ENCODE results near the gene MAP6D1. TPM values are rescaled to one million over a fixed set of nuclear protein-coding genes. Genes with fewer than 3 reads are reported as not detected.

The MAP6D1 gene
- total RNA-seq, 1 experiment from 2014 or later: 3.0 TPM

- Histone ChIP-seq H3K4me1 (replicated peaks) (0 out of 2 replicates have a peak, but pooled peaks cover 6% of the 10 kb centered on the region), H3K27ac (no peak overlapping the region), H3K4me3 (no peak overlapping the region), H3K27me3 (replicated peaks) (no peaks in the 10 kb centered on the region), H3K9me3 (replicated peaks) (no peaks in the 10 kb centered on the region), H3K36me3 (peaks cover 6% of the 10 kb centered on the region; the same call in 1 of the 2 replicates)
- no peak for DNase-seq (ENCODE audit: low read depth in 1 of 2, low spot score in 2 of 2)
These were observed 7.7 kb downstream of the MAP6D1 start for GRCh38 chr3:183817639-183818038.

- no peaks in the 10 kb centered on the region for H3K27me3 ChIP-seq (replicated peaks)
- no peak overlapping the region for H3K27ac ChIP-seq
- no peak overlapping the region for H3K4me3 ChIP-seq
- no peaks in the 10 kb centered on the region for H3K9me3 ChIP-seq (replicated peaks)
- H3K36me3 ChIP-seq: peaks cover 6% of the 10 kb centered on the region; the same call in 1 of the 2 replicates
- H3K4me1 ChIP-seq (replicated peaks): 0 out of 2 replicates have a peak, but pooled peaks cover 6% of the 10 kb centered on the region
- no peak for DNase-seq (ENCODE audit: low read depth in 1 of 2, low spot score in 2 of 2)
These were observed 8.5 kb downstream of the MAP6D1 start for GRCh38 chr3:183816681-183817510.

GRCh38 chr3:183815951-183816475 is 9.4 kb downstream of the MAP6D1 start:
- Histone ChIP-seq H3K27ac (no peak overlapping the region), H3K27me3 (replicated peaks) (no peaks in the 10 kb centered on the region), H3K4me1 (replicated peaks) (0 out of 2 replicates have a peak, but pooled peaks cover 6% of the 10 kb centered on the region), H3K36me3 (peaks cover 13% of the 10 kb centered on the region; the same call in 1 of the 2 replicates), H3K4me3 (no peak overlapping the region), H3K9me3 (replicated peaks) (no peaks in the 10 kb centered on the region)
- DNase-seq (ENCODE audit: low read depth in 1 of 2, low spot score in 2 of 2): no peak

GRCh38 chr3:183815563-183815940 is 9.8 kb downstream of the MAP6D1 start:
- no peaks in the 10 kb centered on the region for H3K27me3 ChIP-seq (replicated peaks)
- no peak overlapping the region for H3K27ac ChIP-seq
- no peaks in the 10 kb centered on the region for H3K9me3 ChIP-seq (replicated peaks)
- DNase-seq (ENCODE audit: low read depth in 1 of 2, low spot score in 2 of 2): no peak
- peaks cover 17% of the 10 kb centered on the region for H3K36me3 ChIP-seq
- no peak overlapping the region for H3K4me3 ChIP-seq
- 0 out of 2 replicates have a peak, but pooled peaks cover 6% of the 10 kb centered on the region for H3K4me1 ChIP-seq (replicated peaks)

- Histone ChIP-seq H3K9me3 (replicated peaks) (no peaks in the 10 kb centered on the region), H3K27me3 (replicated peaks) (no peaks in the 10 kb centered on the region), H3K27ac (no peak overlapping the region), H3K4me3 (no peak overlapping the region), H3K4me1 (replicated peaks) (0 out of 2 replicates have a peak, but pooled peaks cover 6% of the 10 kb centered on the region), H3K36me3 (peaks cover 30% of the 10 kb centered on the region)
- no peak for DNase-seq (ENCODE audit: low read depth in 1 of 2, low spot score in 2 of 2)
These were observed 11.1 kb downstream of the MAP6D1 start for GRCh38 chr3:183814240-183814639.

- Histone ChIP-seq H3K4me3 (no peak overlapping the region), H3K9me3 (replicated peaks) (no peaks in the 10 kb centered on the region), H3K36me3 (peaks cover 44% of the 10 kb centered on the region), H3K27me3 (replicated peaks) (no peaks in the 10 kb centered on the region), H3K27ac (no peak overlapping the region), H3K4me1 (replicated peaks) (0 out of 2 replicates have a peak, but pooled peaks cover 6% of the 10 kb centered on the region)
- DNase-seq (ENCODE audit: low read depth in 1 of 2, low spot score in 2 of 2): no peak
These were observed 12.5 kb downstream of the MAP6D1 start for GRCh38 chr3:183812761-183813445.

- Histone ChIP-seq H3K9me3 (replicated peaks) (no peaks in the 10 kb centered on the region), H3K36me3 (peaks cover 53% of the 10 kb centered on the region), H3K27ac (no peak overlapping the region), H3K27me3 (replicated peaks) (no peaks in the 10 kb centered on the region), H3K4me3 (no peak overlapping the region), H3K4me1 (replicated peaks) (0 out of 2 replicates have a peak, but pooled peaks cover 6% of the 10 kb centered on the region)
- DNase-seq (ENCODE audit: low read depth in 1 of 2, low spot score in 2 of 2): no peak
These were observed 13.7 kb downstream of the MAP6D1 start for GRCh38 chr3:183811638-183812037.

- Histone ChIP-seq H3K27ac (no peak overlapping the region), H3K27me3 (replicated peaks) (no peaks in the 10 kb centered on the region), H3K9me3 (replicated peaks) (no peaks in the 10 kb centered on the region), H3K4me1 (replicated peaks) (0 out of 2 replicates have a peak, but pooled peaks cover 6% of the 10 kb centered on the region), H3K36me3 (peaks cover 53% of the 10 kb centered on the region), H3K4me3 (no peak overlapping the region)
- DNase-seq (ENCODE audit: low read depth in 1 of 2, low spot score in 2 of 2): no peak
These were observed 14.5 kb downstream of the MAP6D1 start for GRCh38 chr3:183810643-183811594.

GRCh38 chr3:183809270-183809669 is 16.1 kb downstream of the MAP6D1 start:
- no peak overlapping the region for H3K27ac ChIP-seq
- no peaks in the 10 kb centered on the region for H3K4me1 ChIP-seq (replicated peaks)
- peaks cover 52% of the 10 kb centered on the region for H3K36me3 ChIP-seq
- H3K9me3 ChIP-seq (replicated peaks): no peaks in the 10 kb centered on the region
- no peaks in the 10 kb centered on the region for H3K27me3 ChIP-seq (replicated peaks)
- no peak overlapping the region for H3K4me3 ChIP-seq
- no peak for DNase-seq (ENCODE audit: low read depth in 1 of 2, low spot score in 2 of 2)

- H3K4me1 ChIP-seq (replicated peaks): no peaks in the 10 kb centered on the region
- no peaks in the 10 kb centered on the region for H3K9me3 ChIP-seq (replicated peaks)
- peaks cover 55% of the 10 kb centered on the region for H3K36me3 ChIP-seq
- H3K27me3 ChIP-seq (replicated peaks): no peaks in the 10 kb centered on the region
- no peak overlapping the region for H3K4me3 ChIP-seq
- DNase-seq (ENCODE audit: low read depth in 1 of 2, low spot score in 2 of 2): no peak
- H3K27ac ChIP-seq: no peak overlapping the region
These were observed 17.0 kb downstream of the MAP6D1 start for GRCh38 chr3:183808355-183808754.

- no peak for DNase-seq (ENCODE audit: low read depth in 1 of 2, low spot score in 2 of 2)
- Histone ChIP-seq H3K36me3 (peaks cover 59% of the 10 kb centered on the region), H3K9me3 (replicated peaks) (no peaks in the 10 kb centered on the region), H3K4me3 (no peak overlapping the region), H3K4me1 (replicated peaks) (no peaks in the 10 kb centered on the region), H3K27ac (no peak overlapping the region), H3K27me3 (replicated peaks) (no peaks in the 10 kb centered on the region)
These were observed 17.5 kb downstream of the MAP6D1 start for GRCh38 chr3:183807881-183808280.

- H3K9me3 ChIP-seq (replicated peaks): no peaks in the 10 kb centered on the region
- no peaks in the 10 kb centered on the region for H3K4me1 ChIP-seq (replicated peaks)
- H3K4me3 ChIP-seq: no peak overlapping the region
- no peak overlapping the region for H3K27ac ChIP-seq
- DNase-seq (ENCODE audit: low read depth in 1 of 2, low spot score in 2 of 2): no peak
- H3K27me3 ChIP-seq (replicated peaks): no peaks in the 10 kb centered on the region
- H3K36me3 ChIP-seq: peaks cover 61% of the 10 kb centered on the region
These were observed 18.1 kb downstream of the MAP6D1 start for GRCh38 chr3:183807209-183807728.

- H3K27me3 ChIP-seq (replicated peaks): no peaks in the 10 kb centered on the region
- H3K36me3 ChIP-seq: peaks cover 62% of the 10 kb centered on the region
- no peak overlapping the region for H3K4me3 ChIP-seq
- no peaks in the 10 kb centered on the region for H3K4me1 ChIP-seq (replicated peaks)
- H3K9me3 ChIP-seq (replicated peaks): no peaks in the 10 kb centered on the region
- H3K27ac ChIP-seq: no peak overlapping the region
- DNase-seq (ENCODE audit: low read depth in 1 of 2, low spot score in 2 of 2): no peak
These were observed 22.4 kb downstream of the MAP6D1 start for GRCh38 chr3:183802989-183803388.
